ENCODE measurements around the gene ZCCHC14. TPM values are rescaled to one million over a fixed set of nuclear protein-coding genes. Genes with fewer than 3 reads are reported as not detected.
A peak's percentile ranks its signal among the peaks of the same experiment; 100 is the strongest.

The ZCCHC14 gene
- total and polyA plus RNA-seq, 2 of the 13 experiments (the other 11 are each of a cell fraction or from before 2014, with no cell fraction given): 12.4 to 12.5 TPM

DNA sequence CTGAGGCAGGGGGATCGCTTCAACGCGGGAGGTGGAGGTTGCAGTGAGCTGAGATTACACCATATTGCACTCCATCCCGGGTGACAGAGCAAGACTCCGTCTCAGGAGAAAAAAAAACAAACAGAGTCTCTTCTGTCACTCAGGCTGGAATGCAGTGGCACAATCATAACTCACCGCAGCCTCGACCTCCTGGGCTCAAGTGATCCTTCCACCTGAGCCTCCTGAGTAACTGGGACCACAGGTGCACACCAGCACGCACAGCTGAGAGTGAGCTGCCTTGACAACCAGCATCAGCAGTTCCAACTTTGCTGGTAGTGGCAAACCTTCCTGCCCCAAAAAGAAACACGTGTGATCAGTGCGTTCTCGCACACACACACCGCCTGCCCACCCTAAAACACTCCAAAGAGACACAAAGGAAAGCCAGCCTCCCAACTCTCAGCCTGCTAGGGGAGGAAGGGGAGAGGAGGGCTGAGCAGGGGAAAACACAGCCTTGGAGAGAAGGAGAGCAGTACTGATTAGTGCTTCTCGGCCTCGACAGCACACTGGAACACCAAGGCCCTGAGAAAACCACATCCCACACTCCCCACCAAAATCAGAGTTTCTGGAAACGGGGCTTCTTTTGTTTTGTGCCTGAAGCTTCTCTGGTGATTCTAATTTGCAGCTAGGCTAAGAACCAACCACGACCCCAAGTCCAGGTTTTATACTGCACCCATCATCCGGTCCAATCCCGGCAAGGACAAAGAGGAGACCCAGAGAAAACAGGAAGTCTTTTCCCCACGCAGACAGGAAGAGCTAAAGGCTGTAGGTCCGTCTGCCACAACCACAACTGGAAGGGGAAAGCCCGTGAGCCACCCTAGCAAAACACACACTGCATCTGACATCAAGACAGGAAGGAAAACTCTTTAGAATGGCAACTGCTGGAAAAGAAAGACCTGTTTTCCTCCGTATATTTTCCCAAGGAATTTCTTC, 28.8 kb downstream of the ZCCHC14 start:
- 78% methylated on average over 22 of the region's 22 CpGs for WGBS (ENCODE audit: low lambda C conversion rate)
- Histone ChIP-seq H2AFZ (ENCODE audit: low read length) (no peak overlapping the region), H3K79me2 (ENCODE audit: insufficient read depth, low read length) (peaks cover 72% of the 10 kb centered on the region), H3K4me2 (ENCODE audit: low read depth, low read length) (peak overlapping the region; percentile 57), H3K4me3 (replicated peaks in 1 of 3; ENCODE audit: insufficient read depth in 1 of 3, low read depth in 2 of 3, low read length in 3 of 3) (no peak overlapping the region; a peak in 1 of 6 replicates), H3K4me1 (ENCODE audit: insufficient read depth, low read length) (peaks cover 54% of the 10 kb centered on the region), H4K20me1 (ENCODE audit: insufficient read depth, low read length) (peaks cover 24% of the 10 kb centered on the region; the same call in 1 of the 2 replicates), H3K27ac (ENCODE audit: extremely low read length, insufficient read depth, low read length) (peak overlapping the region; percentile 55), H3K27me3 (ENCODE audit: control insufficient read depth in 1 of 2, insufficient read depth in 2 of 2, low read length in 2 of 2) (no peaks in the 10 kb centered on the region), H3K9ac (ENCODE audit: insufficient read depth, low read depth, low read length) (peak overlapping the region; percentile 38; the same call in 1 of the 2 replicates), H3K36me3 (replicated peaks in 1 of 2; ENCODE audit: control insufficient read depth in 1 of 2, insufficient read depth in 2 of 2, low read length in 2 of 2) (peaks cover 3 to 17% of the 10 kb centered on the region in 2 experiments), H3K9me3 (ENCODE audit: low read length) (no peaks in the 10 kb centered on the region)
- no peak for ATAC-seq
- no peak for FAIRE-seq
- in situ Hi-C loops (cut with HindIII; ENCODE audit: extremely low pct_ligation_motif_present, low pct_unique_long_range_greater_than_20kb): no loop called here
- ChIA-PET CTCF (ENCODE audit: low intra/inter-chr PET ratio, low total read pairs) (no interaction called here), POLR2A (interaction anchor here (0.9 to 2.7 kb wide), 8 partner anchors 11 to 147 kb away, joined by 3 to 11 read pairs (median 8); partner anchors contain the start of genes C16orf95 and FBXO31)
- intact Hi-C loops (cut with micrococcal nuclease; ENCODE audit: unreplicated experiment): loop anchor here (5.0 kb wide), 1 partner anchor 173 kb away; no protein-coding TSS in a partner anchor
- no TSS peak for BruUV-seq (replicated peaks)
- DNase-seq (ENCODE audit: low spot score): peak; percentile 30
- TF ChIP-seq FOXK1 (CRISPR knock-in tag; IDR thresholded peaks at IDR 0.05; ENCODE audit: borderline replicate concordance, low read depth) (0 out of 2 replicates have a peak, but pooled peaks have one; percentile 5), SIN3A (IDR thresholded peaks at IDR 0.05; ENCODE audit: borderline replicate concordance, low read depth, low read length) (0 out of 2 replicates have a peak, but pooled peaks have one; percentile 63), GABPA (IDR thresholded peaks at IDR 0.05; ENCODE audit: low read depth, low read length) (no peak), GABPA (CRISPR knock-in tag; IDR thresholded peaks at IDR 0.05; ENCODE audit: low read depth) (peak; percentile 67; the same call in 1 of the 2 replicates), ZNF687 (CRISPR knock-in tag; IDR thresholded peaks at IDR 0.05) (0 out of 2 replicates have a peak, but pooled peaks have one; percentile 17), PRDM15 (CRISPR knock-in tag; IDR thresholded peaks at IDR 0.05) (peak; percentile 85), POLR2A (IDR thresholded peaks at IDR 0.05; ENCODE audit: insufficient read depth in 1 of 2, low read depth in 2 of 2, low read length in 2 of 2) (0 out of 4 replicates have a peak, but pooled peaks of 1 of the 2 experiments have one; percentile 18), DPF2 (CRISPR knock-in tag; IDR thresholded peaks at IDR 0.05; ENCODE audit: borderline replicate concordance, low read depth) (no peak), NKX3-1 (CRISPR knock-in tag; IDR thresholded peaks at IDR 0.05) (no peak)
- TF ChIP-seq, protein P1, sequence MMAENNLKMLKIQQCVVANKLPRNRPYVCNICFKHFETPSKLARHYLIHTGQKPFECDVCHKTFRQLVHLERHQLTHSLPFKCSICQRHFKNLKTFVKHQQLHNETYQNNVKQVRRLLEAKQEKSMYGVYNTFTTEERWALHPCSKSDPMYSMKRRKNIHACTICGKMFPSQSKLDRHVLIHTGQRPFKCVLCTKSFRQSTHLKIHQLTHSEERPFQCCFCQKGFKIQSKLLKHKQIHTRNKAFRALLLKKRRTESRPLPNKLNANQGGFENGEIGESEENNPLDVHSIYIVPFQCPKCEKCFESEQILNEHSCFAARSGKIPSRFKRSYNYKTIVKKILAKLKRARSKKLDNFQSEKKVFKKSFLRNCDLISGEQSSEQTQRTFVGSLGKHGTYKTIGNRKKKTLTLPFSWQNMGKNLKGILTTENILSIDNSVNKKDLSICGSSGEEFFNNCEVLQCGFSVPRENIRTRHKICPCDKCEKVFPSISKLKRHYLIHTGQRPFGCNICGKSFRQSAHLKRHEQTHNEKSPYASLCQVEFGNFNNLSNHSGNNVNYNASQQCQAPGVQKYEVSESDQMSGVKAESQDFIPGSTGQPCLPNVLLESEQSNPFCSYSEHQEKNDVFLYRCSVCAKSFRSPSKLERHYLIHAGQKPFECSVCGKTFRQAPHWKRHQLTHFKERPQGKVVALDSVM (CRISPR knock-in tag; IDR thresholded peaks at IDR 0.05): peak; percentile 65; the same call in 1 of the 2 replicates

Measured in HepG2 (cell line).